ENCODE measurements around the gene DDX31.

DDX31 gene

DNA sequence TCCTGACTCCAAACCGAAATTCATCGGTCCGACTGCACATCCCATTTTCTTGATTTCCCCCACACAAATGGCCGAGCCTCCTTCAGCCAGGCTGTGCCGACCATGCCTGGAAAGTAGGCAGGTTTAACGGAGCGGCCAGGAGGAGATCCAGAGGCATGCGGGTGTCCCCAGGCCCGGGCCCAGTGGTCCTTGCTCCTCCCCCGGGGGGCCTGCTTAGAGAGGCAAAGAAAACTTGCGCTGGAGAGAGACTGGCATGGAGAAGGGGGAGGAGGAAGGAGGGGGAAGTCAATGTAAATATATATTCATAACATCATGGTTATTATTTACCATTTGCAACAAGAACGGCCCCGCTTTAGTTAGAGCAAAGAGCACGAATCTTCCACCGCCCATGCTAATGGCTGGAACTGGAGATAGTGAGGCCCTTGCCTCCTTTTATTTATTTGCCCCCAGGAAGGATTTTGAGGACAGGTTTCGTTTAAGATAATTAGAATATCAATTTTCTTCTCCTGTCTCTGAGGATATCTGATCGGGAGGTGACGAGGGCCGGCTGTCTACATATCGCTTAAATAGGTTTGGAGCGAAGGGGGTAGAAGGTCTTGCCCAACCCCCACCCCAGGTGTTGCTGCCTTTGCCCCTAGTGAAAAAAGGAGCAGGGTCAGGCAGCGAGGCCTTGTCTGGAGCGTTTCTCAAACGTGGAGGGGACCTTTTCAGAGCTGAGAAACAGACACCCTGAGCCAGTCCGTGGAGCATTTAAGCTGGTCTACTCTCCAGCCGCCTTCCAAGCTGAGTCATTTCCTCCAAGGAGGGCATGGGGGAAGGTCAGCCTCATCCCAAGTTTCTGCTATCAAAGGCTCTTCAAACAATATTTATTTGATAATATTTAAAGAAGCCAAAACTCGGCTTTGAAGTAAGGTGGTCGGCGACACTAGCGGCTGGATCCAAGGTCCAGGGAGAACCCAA, 84.9 kb downstream of the DDX31 start:
- no peak for DNase-seq (ENCODE audit: low read depth in 1 of 2, low spot score in 1 of 2)

GRCh38 chr9:132583584-132584304, 86.0 kb downstream of the DDX31 start:
- no peak for DNase-seq (ENCODE audit: low read depth in 1 of 2, low spot score in 1 of 2)
- Histone ChIP-seq H3K27me3 (ENCODE audit: insufficient read depth, poor library complexity, severe bottlenecking) (peaks cover 89% of the 10 kb centered on the region), H3K27ac (replicated peaks) (no peak overlapping the region), H3K4me3 (replicated peaks; ENCODE audit: insufficient read depth, low read length) (no peak overlapping the region)
- TF ChIP-seq GABPA (IDR thresholded peaks at IDR 0.05; ENCODE audit: low read depth): no peak
- TF ChIP-seq SPI1 (IDR thresholded peaks at IDR 0.05; ENCODE audit: borderline replicate concordance, low read depth): no peak
- TF ChIP-seq, protein P1, sequence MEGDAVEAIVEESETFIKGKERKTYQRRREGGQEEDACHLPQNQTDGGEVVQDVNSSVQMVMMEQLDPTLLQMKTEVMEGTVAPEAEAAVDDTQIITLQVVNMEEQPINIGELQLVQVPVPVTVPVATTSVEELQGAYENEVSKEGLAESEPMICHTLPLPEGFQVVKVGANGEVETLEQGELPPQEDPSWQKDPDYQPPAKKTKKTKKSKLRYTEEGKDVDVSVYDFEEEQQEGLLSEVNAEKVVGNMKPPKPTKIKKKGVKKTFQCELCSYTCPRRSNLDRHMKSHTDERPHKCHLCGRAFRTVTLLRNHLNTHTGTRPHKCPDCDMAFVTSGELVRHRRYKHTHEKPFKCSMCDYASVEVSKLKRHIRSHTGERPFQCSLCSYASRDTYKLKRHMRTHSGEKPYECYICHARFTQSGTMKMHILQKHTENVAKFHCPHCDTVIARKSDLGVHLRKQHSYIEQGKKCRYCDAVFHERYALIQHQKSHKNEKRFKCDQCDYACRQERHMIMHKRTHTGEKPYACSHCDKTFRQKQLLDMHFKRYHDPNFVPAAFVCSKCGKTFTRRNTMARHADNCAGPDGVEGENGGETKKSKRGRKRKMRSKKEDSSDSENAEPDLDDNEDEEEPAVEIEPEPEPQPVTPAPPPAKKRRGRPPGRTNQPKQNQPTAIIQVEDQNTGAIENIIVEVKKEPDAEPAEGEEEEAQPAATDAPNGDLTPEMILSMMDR (IDR thresholded peaks at IDR 0.05; ENCODE audit: insufficient read depth, low read length): no peak
- TF ChIP-seq POLR2AphosphoS5 (IDR thresholded peaks at IDR 0.05; ENCODE audit: low read depth): no peak
- no peak for TF ChIP-seq REST (IDR thresholded peaks at IDR 0.05; ENCODE audit: insufficient replicate concordance, low read depth)

More for the DNA sequence above, 84.9 kb downstream of the DDX31 start:
- no peak for TF ChIP-seq POLR2AphosphoS5 (IDR thresholded peaks at IDR 0.05; ENCODE audit: low read depth)
- TF ChIP-seq GABPA (IDR thresholded peaks at IDR 0.05; ENCODE audit: low read depth): no peak
- TF ChIP-seq REST (IDR thresholded peaks at IDR 0.05; ENCODE audit: insufficient replicate concordance, low read depth): no peak
- TF ChIP-seq SPI1 (IDR thresholded peaks at IDR 0.05; ENCODE audit: borderline replicate concordance, low read depth): no peak
- TF ChIP-seq, protein P1 (IDR thresholded peaks at IDR 0.05; ENCODE audit: insufficient read depth, low read length): no peak
- peaks cover 87% of the 10 kb centered on the region for H3K27me3 ChIP-seq (ENCODE audit: insufficient read depth, poor library complexity, severe bottlenecking)
- H3K4me3 ChIP-seq (replicated peaks; ENCODE audit: insufficient read depth, low read length): no peak overlapping the region
- no peak overlapping the region for H3K27ac ChIP-seq (replicated peaks)

- no peak for DNase-seq (ENCODE audit: low read depth in 1 of 2, low spot score in 1 of 2)
- Histone ChIP-seq H3K27ac (replicated peaks) (no peak overlapping the region), H3K27me3 (ENCODE audit: insufficient read depth, poor library complexity, severe bottlenecking) (peaks cover 88% of the 10 kb centered on the region), H3K4me3 (replicated peaks; ENCODE audit: insufficient read depth, low read length) (no peak overlapping the region)
- TF ChIP-seq POLR2AphosphoS5 (IDR thresholded peaks at IDR 0.05; ENCODE audit: low read depth) (no peak), SPI1 (IDR thresholded peaks at IDR 0.05; ENCODE audit: borderline replicate concordance, low read depth) (no peak), REST (IDR thresholded peaks at IDR 0.05; ENCODE audit: insufficient replicate concordance, low read depth) (peak; percentile 40), GABPA (IDR thresholded peaks at IDR 0.05; ENCODE audit: low read depth) (no peak)
- TF ChIP-seq, protein P1 (IDR thresholded peaks at IDR 0.05; ENCODE audit: insufficient read depth, low read length): no peak
These were observed 86.8 kb downstream of the DDX31 start for GRCh38 chr9:132582786-132583583.
